Erythroblast (primary cell): ENCODE data around the gene SYNJ2.

Experiments
- DNase-seq, 2 experiments: peaks; one replicate each; lab custom pipeline; 2025; lab: John Stamatoyannopoulos, UW
- GATA1 ChIP-seq: IDR thresholded peaks from 2 replicates; pipeline ENCODE4 v1.6.1; 2011; ENCODE audit warnings: low read depth, mild to moderate bottlenecking, control low read depth, low read length, moderate library complexity
- POLR2A ChIP-seq: IDR thresholded peaks from 2 replicates; pipeline ENCODE4 v1.6.1; 2011; ENCODE audit warnings: mild to moderate bottlenecking, low read length

Gene SYNJ2

DNA sequence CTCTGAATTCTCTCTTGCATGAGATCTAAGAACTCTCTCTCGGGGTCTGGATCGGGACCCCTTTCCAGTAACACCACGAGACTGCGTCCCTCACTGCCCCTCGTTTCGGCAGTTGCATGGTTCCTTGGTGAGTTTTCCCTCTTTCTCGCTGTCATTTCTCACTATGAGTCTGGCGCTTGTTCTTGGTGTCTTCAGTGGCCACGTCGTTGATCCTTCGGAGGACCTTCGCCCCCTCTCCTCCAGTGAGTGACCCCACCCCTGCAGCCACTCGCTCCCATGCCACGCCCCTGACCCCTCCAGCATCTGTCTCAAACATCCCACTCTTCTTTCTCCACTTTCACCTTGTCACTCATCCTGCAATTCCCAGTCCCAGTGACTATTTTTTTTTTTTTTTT, 23.0 kb downstream of the SYNJ2 start:
- no peak for DNase-seq
- TF ChIP-seq GATA1: no peak

DNA sequence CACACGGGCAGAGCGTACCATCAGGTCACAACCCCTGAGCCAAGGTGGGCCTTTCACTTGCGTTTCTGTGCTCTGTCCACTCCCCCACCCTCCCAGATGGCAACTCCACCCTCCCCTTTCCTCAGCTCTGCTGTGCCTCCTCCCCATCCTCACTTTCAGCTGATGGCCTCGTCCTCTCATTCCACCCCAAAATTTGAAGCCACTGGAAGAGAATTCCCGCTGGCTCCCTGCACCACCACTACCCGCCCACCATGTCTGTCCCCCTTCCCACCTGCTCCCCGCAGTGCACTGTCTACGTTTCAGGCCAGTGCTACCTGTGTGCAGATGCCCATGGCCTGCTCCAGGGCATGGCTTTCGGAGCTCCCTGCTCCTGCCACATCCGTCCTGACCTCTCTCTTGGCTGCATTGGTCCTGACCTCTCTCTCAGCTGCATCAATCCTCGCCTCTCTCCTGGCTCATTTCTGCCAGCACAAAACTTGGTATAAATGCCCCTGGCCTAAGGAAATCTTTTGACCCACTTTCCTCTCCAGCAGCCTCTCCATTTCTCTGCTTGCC, 24.0 kb downstream of the SYNJ2 start:
- DNase-seq: no peak

DNA sequence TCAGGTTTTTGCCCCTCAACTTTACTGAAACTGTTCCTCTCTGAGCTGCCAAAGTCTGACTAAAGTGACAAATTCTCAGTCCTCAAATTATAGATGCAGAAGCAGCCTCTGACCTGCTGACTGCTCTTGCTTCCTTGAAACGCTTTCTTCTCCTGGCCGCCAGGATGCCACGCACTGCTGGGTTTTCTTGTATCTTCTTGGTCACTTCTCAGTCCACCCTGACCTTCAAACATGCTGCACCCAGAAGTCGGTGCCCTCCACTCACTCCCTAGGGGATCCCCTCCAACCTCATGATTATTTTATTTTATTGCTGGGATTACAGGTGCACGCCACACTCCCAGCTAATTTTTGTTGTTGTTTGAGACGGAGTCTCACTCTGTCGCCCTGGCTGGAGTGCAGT, 24.7 kb downstream of the SYNJ2 start:
- no peak for DNase-seq
- TF ChIP-seq POLR2A: no peak
- TF ChIP-seq GATA1: no peak

More for the DNA sequence above, 24.0 kb downstream of the SYNJ2 start:
- TF ChIP-seq POLR2A: no peak
- TF ChIP-seq GATA1: no peak

DNA sequence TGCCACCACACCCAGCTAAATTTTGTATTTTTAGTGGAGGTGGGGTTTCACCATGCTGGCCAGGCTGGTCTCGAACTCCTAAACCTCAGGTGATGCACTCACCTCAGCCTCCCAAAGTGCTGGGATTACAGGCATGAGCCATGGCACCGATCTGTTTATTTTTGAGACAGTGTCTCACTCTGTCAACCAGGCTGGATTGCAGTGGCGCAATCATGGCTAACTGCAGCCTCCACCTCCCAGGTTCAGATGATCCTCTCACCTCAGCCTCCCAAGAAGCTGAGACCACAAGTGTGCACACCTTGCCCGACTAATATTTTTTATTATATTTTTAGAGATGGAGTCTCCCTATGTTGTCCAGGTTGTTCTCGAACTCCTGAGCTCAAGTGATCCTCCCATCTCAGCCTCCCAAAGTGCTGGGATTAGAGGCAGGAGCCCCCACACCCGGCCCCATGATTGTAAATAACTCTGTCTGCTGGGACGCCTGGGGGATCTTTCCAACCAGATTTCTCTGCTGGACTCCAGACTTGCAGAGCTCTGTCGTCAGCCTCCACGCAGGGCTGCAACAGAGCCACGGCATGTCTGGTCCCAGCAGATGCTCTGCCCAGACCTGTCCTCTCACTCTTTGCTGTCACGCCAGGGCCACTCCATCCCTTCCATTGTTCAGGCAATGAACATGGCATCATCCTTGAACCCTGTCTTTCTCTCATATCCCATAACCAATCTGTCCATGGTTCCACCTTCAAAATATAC, 25.3 kb downstream of the SYNJ2 start:
- no peak for TF ChIP-seq GATA1
- no peak for TF ChIP-seq POLR2A
- DNase-seq: no peak

DNA sequence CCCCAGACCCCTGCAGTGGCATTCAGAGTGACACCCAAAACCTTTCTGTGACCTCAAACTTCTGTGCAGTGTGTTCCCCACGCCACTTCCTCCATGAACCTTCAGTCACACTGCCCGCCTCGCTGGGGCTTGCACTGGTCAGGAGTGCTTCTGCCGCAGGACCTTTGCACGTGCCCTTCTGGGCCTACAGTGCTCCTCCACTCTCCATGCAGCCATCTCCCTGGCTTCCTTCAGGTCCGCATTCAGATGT, 27.1 kb downstream of the SYNJ2 start:
- TF ChIP-seq GATA1: no peak
- TF ChIP-seq POLR2A: no peak
- no peak for DNase-seq

- TF ChIP-seq GATA1: no peak
- TF ChIP-seq POLR2A: no peak
- no peak for DNase-seq
Measured at GRCh38 chr6:158009114-158009891, 27.6 kb downstream of the SYNJ2 start.

- TF ChIP-seq POLR2A (no peak), GATA1 (no peak)
- no peak for DNase-seq
Measured at GRCh38 chr6:158009935-158010585, 28.4 kb downstream of the SYNJ2 start.

DNA sequence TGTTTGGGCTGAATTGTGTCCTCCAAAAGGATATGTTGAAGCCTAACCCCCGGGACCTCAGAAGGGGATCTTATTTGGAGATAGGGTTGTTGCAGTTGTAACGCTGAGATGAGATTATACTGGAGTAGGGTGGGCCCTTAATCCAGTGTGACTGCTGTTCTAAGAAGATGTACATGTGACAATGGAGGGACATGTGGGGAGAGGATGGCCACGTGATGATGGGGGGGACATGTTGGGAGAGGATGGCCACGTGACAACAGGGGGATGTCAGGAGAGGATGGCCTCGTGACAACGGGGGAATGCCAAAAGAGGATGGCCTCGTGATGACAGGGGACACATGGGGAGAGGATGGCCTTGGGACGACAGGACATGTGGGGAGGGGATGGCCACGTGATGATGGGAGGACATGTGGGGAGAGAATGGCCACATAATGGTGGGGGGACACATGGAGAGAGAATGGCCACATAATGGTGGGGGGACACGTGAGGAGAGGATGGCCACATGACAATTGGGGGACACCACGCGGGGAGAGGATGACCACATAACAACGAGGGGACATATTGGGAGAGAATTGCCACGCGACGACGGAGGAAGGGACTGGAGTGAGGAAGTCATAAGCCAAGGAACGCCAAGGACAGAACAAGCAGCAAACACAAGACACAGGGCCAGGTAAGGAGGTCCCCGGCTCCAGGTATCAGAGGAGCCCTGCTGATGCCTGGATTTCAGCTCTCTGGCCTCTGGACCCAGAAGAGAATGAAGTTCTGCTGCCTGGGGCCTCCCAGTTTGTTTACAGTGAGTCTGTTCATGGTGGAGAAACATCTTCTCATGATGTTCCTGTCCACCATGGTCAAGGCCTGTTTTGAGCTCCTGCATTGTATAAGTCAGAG, 29.2 kb downstream of the SYNJ2 start:
- TF ChIP-seq GATA1: no peak
- no peak for TF ChIP-seq POLR2A
- no peak for DNase-seq

DNA sequence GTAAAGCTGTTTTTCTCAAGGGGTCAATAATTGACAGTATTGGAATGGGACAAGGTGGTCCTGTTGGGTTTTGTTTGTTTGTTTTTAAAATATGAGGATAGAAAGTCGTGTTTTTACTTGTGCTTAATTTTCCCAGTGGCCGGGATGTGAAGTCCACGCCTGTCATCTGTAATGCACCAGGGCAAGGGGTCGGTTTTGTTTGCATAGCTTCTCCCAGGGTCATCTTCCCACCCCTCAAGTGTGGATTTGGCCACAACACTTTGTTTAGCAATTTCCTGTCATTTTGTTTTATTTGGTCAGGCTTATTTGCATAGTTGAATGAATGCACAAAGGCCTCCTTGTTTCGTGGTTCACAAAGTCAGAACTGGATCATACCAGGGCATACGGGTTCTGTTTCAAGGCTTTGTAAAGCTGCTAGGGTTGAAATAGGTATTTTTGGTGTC, 29.8 kb downstream of the SYNJ2 start:
- TF ChIP-seq GATA1: no peak
- TF ChIP-seq POLR2A: no peak
- no peak for DNase-seq

GRCh38 chr6:158011980-158012566, 30.4 kb downstream of the SYNJ2 start:
- no peak for DNase-seq
- no peak for TF ChIP-seq GATA1
- TF ChIP-seq POLR2A: no peak

- DNase-seq: no peak
- TF ChIP-seq POLR2A (no peak), GATA1 (no peak)
Measured at GRCh38 chr6:158013904-158014504, 32.3 kb downstream of the SYNJ2 start.

DNA sequence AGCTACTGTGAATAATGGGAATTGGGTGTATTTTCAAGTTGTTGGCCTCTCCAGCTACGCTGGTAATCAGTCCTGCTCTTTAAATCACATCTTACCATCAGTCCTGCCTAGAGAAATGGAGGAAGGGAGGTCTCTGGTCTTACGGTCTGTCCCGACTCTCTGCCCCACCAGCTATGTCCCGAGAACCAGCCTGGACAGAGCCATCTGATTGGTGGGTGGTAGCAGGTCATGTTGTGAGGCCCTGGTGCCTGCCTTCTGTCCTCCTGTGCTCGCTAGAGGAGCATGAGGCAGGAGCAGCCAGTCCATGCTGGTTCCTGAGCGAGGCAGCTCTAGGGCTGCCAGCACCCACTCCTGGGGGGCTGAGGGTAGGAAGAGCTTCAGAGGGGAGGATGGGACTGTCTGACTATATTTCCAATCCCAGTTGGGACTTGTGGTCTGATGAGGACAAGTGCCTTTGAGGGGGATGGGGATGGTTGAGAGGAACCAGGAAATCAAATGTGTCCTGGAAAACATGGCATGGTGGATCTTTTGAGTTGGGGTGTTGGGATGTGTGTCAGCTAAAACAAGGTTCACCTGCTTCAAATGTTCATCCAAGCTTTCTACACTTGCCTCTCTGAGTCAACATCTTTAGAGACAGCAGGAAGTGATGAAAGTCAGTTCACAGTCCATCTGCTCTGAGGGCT, 33.0 kb downstream of the SYNJ2 start:
- TF ChIP-seq POLR2A: no peak
- TF ChIP-seq GATA1: no peak

GRCh38 chr6:158015188-158015506, 33.5 kb downstream of the SYNJ2 start:
- no peak for TF ChIP-seq POLR2A
- no peak for TF ChIP-seq GATA1
- no peak for DNase-seq

More for the DNA sequence above, 33.0 kb downstream of the SYNJ2 start:
- DNase-seq: no peak
